HepG2 (cell line): ENCODE measurements around the gene FITM1. TPM values are rescaled to one million over a fixed set of nuclear protein-coding genes. Genes with fewer than 3 reads are reported as not detected.
A peak's percentile ranks its signal among the peaks of the same experiment; 100 is the strongest.

ENCODE experiments used
- ATM ChIP-seq: fragments of 450-650 bp; IDR thresholded peaks from 2 replicates; pipeline ENCODE4 v1.7.1; 2017; ENCODE audit warnings: mild to moderate bottlenecking, borderline replicate concordance
- HIVEP1 ChIP-seq: sonication (generic); formaldehyde crosslinking; IDR thresholded peaks from 2 replicates; pipeline ENCODE4 v1.4.0; 2020; ENCODE audit warnings: mild to moderate bottlenecking, missing genetic modification reagents
- IRX3 ChIP-seq: sonication (generic); formaldehyde crosslinking; IDR thresholded peaks from 2 replicates; pipeline ENCODE4 v1.8.1; 2023; ENCODE audit warnings: mild to moderate bottlenecking, low read depth, missing genetic modification reagents, borderline replicate concordance
- MIER2 ChIP-seq: IDR thresholded peaks from 2 replicates; pipeline ENCODE4 v1.6.1; 2016; ENCODE audit warnings: missing biosample characterization, missing genetic modification reagents
- NFE2L2 ChIP-seq: fragments of 150-350 bp; IDR thresholded peaks from 2 replicates; pipeline ENCODE4 v1.6.1; 2014; ENCODE audit warnings: low read length
- ONECUT2 ChIP-seq: sonication (generic); formaldehyde crosslinking; IDR thresholded peaks from 2 replicates; pipeline ENCODE4 v1.4.0; 2020; ENCODE audit warnings: missing genetic modification reagents
- SNAPC2 ChIP-seq: sonication (generic); formaldehyde crosslinking; IDR thresholded peaks from 2 replicates; pipeline ENCODE4 v1.8.1; 2022; ENCODE audit warnings: mild to moderate bottlenecking, missing genetic modification reagents
- SOX13 ChIP-seq, 3 experiments: fragments of 450-650 bp in 1 of 3; sonication (generic) in 1 of 3; formaldehyde crosslinking in 1 of 3; IDR thresholded peaks in 2 of 3; conservative IDR thresholded peaks in 1 of 3; 2 replicates each; pipeline versions ENCODE4 v1.5.0 to v1.6.1; 2016 to 2020; ENCODE audit warnings: antibody characterized with exemption in 1 of 3, mild to moderate bottlenecking in 1 of 3, missing compliant biosample characterization in 1 of 3, missing genetic modification reagents in 1 of 3, moderate library complexity in 1 of 3
- SOX5 ChIP-seq: IDR thresholded peaks from 2 replicates; pipeline ENCODE4 v1.6.1; 2016; ENCODE audit warnings: borderline replicate concordance
- SRF ChIP-seq: IDR thresholded peaks from 2 replicates; pipeline ENCODE4 v1.6.1; 2011; ENCODE audit warnings: mild to moderate bottlenecking, low read depth, low read length, moderate library complexity
- TEAD3 ChIP-seq: optimal IDR thresholded peaks from 2 replicates; pipeline ENCODE3; 2016; ENCODE audit warnings: borderline replicate concordance
- XBP1 ChIP-seq: sonication (generic); formaldehyde crosslinking; IDR thresholded peaks from 2 replicates; pipeline ENCODE4 v1.5.0; 2020; ENCODE audit warnings: missing genetic modification reagents
- ZFP82 ChIP-seq: sonication (generic); formaldehyde crosslinking; IDR thresholded peaks from 2 replicates; pipeline ENCODE4 v1.5.1; 2020; ENCODE audit warnings: mild to moderate bottlenecking, missing genetic modification reagents, borderline replicate concordance
- ZNF260 ChIP-seq: sonication (generic); formaldehyde crosslinking; IDR thresholded peaks from 2 replicates; pipeline ENCODE4 v1.4.0; 2020; ENCODE audit warnings: missing genetic modification reagents, low read depth, mild to moderate bottlenecking, borderline replicate concordance
- ZNF263 ChIP-seq: sonication (generic); formaldehyde crosslinking; IDR thresholded peaks from 2 replicates; pipeline ENCODE4 v1.4.0; 2020; ENCODE audit warnings: missing genetic modification reagents
- ZNF331 ChIP-seq: sonication (generic); formaldehyde crosslinking; IDR thresholded peaks from 2 replicates; pipeline ENCODE4 v1.4.0; 2020; ENCODE audit warnings: missing genetic modification reagents
- ZNF558 ChIP-seq: sonication (generic); formaldehyde crosslinking; IDR thresholded peaks from 2 replicates; pipeline ENCODE4 v1.9.0; 2022; ENCODE audit warnings: mild to moderate bottlenecking, missing genetic modification reagents, borderline replicate concordance
- ZNF776 ChIP-seq: sonication (generic); formaldehyde crosslinking; IDR thresholded peaks from 2 replicates; pipeline ENCODE4 v1.4.0; 2020; ENCODE audit warnings: mild to moderate bottlenecking, missing genetic modification reagents
- polyA plus RNA-seq, 8 experiments: library from polyadenylated mRNA; depleted of rRNA in 3 of 8; stranded (reverse) in 7 of 8; unstranded in 1 of 8; fragments of >200 nt; fragmentation: Illumina TruSeq in 4 of 8; extraction: Trizol in 4 of 8; gene quantifications; 2 replicates each; pipeline versions ENCODE4 v1.2.1 to v1.2.3, GENCODE V29; 2011 to 2016; ENCODE audit warnings: low read depth in 4 of 8, missing spikeins in 1 of 8, mixed read lengths in 1 of 8; ENCODE audit not compliant: insufficient read depth in 1 of 8
- total RNA-seq, 5 experiments: library from RNA; depleted of rRNA; stranded (reverse); fragments of >200 nt; fragmentation: Illumina TruSeq; extraction: Trizol; gene quantifications; 2 replicates each; pipeline ENCODE4 v1.2.3, GENCODE V29; 2016; ENCODE audit warnings: low read depth in 1 of 5
- TF ChIP-seq, protein P1 (sequence below): sonication (generic); formaldehyde crosslinking; IDR thresholded peaks from 2 replicates; pipeline ENCODE4 v1.8.0; 2022; ENCODE audit warnings: missing genetic modification reagents, mild to moderate bottlenecking, borderline replicate concordance
- TF ChIP-seq, protein P2 (sequence below): sonication (generic); formaldehyde crosslinking; conservative IDR thresholded peaks from 2 replicates; pipeline ENCODE4 v1.4.0; 2020; ENCODE audit warnings: mild to moderate bottlenecking, missing genetic modification reagents, moderate library complexity
- TF ChIP-seq, protein P3 (sequence below): IDR thresholded peaks from 2 replicates; pipeline ENCODE4 v1.6.1; 2016; ENCODE audit warnings: missing compliant biosample characterization, missing genetic modification reagents, borderline replicate concordance
- TF ChIP-seq, protein P4 (sequence below): sonication (generic); formaldehyde crosslinking; IDR thresholded peaks from 2 replicates; pipeline ENCODE4 v1.8.0; 2022; ENCODE audit warnings: mild to moderate bottlenecking, missing genetic modification reagents; ENCODE audit not compliant: insufficient replicate concordance

FITM1 gene
- total and polyA plus RNA-seq, 2 of the 13 experiments (the other 11 are each of a cell fraction or from before 2014, with no cell fraction given), result 2.7 to 5.8 TPM

DNA sequence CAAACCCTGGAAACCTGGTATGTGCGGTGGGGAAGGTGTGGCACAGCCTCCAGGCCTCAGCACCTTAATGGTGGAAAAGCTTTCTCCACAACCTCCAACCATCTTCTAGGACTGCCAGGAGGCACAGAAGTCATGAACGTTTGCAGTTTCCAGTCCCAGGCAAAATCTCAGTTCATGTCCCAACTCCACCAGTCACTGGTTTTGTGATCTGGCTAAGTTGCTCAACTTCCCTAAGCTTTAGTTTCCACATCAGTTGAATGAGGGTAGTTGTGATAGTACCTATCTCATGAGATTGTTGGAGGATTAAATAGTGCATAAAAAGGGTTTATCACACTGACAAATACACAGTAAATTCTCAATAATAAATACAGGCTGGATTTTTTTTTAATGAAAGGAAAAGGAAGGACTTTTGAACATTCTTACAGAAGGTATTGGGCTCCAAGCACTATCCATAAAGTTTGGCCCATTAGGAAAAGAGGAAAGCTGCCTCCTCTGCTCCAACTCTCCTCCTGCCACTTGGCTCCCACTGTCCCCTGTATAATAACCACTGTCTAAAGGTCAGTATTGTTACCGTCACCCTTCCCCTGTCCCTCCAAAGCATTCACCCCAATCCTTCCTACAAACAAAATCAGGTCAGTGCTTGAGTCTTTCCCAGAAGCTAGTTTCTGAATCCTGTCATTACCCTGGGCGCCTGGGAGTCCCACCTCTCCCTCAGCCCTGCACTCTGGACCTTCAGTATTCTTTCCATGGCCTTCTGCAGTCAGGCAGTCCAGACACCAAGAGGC, 30.1 kb upstream of the FITM1 start (continued):
- TF ChIP-seq ONECUT2 (no peak), NFE2L2 (no peak), ZNF260 (CRISPR knock-in tag) (no peak), IRX3 (CRISPR knock-in tag) (no peak), SNAPC2 (no peak), ZFP82 (no peak), SRF (no peak), ZNF558 (no peak), ZNF331 (CRISPR knock-in tag) (0 out of 2 replicates have a peak, but pooled peaks have one; percentile 33), ZNF263 (CRISPR knock-in tag) (no peak), ATM (no peak), SOX13 (IDR thresholded peaks at IDR 0.05) (no peak), SOX13 (CRISPR knock-in tag; conservative IDR thresholded peaks at IDR 0.05 in 1 of 2, IDR thresholded peaks at IDR 0.05 in 1 of 2) (no peak), TEAD3 (peak; percentile 17), MIER2 (CRISPR knock-in tag) (no peak), HIVEP1 (CRISPR knock-in tag) (0 out of 2 replicates have a peak, but pooled peaks have one; percentile 58), SOX5 (CRISPR knock-in tag) (no peak), ZNF776 (0 out of 2 replicates have a peak, but pooled peaks have one; percentile 31), XBP1 (CRISPR knock-in tag) (no peak)
- TF ChIP-seq, protein P1, sequence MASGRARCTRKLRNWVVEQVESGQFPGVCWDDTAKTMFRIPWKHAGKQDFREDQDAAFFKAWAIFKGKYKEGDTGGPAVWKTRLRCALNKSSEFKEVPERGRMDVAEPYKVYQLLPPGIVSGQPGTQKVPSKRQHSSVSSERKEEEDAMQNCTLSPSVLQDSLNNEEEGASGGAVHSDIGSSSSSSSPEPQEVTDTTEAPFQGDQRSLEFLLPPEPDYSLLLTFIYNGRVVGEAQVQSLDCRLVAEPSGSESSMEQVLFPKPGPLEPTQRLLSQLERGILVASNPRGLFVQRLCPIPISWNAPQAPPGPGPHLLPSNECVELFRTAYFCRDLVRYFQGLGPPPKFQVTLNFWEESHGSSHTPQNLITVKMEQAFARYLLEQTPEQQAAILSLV (CRISPR knock-in tag), result no peak
- TF ChIP-seq, protein P2, sequence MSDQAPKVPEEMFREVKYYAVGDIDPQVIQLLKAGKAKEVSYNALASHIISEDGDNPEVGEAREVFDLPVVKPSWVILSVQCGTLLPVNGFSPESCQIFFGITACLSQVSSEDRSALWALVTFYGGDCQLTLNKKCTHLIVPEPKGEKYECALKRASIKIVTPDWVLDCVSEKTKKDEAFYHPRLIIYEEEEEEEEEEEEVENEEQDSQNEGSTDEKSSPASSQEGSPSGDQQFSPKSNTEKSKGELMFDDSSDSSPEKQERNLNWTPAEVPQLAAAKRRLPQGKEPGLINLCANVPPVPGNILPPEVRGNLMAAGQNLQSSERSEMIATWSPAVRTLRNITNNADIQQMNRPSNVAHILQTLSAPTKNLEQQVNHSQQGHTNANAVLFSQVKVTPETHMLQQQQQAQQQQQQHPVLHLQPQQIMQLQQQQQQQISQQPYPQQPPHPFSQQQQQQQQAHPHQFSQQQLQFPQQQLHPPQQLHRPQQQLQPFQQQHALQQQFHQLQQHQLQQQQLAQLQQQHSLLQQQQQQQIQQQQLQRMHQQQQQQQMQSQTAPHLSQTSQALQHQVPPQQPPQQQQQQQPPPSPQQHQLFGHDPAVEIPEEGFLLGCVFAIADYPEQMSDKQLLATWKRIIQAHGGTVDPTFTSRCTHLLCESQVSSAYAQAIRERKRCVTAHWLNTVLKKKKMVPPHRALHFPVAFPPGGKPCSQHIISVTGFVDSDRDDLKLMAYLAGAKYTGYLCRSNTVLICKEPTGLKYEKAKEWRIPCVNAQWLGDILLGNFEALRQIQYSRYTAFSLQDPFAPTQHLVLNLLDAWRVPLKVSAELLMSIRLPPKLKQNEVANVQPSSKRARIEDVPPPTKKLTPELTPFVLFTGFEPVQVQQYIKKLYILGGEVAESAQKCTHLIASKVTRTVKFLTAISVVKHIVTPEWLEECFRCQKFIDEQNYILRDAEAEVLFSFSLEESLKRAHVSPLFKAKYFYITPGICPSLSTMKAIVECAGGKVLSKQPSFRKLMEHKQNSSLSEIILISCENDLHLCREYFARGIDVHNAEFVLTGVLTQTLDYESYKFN (CRISPR knock-in tag), result peak; percentile 44; the same call in 1 of the 2 replicates
- TF ChIP-seq, protein P3, sequence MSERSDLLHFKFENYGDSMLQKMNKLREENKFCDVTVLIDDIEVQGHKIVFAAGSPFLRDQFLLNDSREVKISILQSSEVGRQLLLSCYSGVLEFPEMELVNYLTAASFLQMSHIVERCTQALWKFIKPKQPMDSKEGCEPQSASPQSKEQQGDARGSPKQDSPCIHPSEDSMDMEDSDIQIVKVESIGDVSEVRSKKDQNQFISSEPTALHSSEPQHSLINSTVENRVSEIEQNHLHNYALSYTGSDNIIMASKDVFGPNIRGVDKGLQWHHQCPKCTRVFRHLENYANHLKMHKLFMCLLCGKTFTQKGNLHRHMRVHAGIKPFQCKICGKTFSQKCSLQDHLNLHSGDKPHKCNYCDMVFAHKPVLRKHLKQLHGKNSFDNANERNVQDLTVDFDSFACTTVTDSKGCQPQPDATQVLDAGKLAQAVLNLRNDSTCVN (CRISPR knock-in tag), result no peak
- TF ChIP-seq, protein P4, sequence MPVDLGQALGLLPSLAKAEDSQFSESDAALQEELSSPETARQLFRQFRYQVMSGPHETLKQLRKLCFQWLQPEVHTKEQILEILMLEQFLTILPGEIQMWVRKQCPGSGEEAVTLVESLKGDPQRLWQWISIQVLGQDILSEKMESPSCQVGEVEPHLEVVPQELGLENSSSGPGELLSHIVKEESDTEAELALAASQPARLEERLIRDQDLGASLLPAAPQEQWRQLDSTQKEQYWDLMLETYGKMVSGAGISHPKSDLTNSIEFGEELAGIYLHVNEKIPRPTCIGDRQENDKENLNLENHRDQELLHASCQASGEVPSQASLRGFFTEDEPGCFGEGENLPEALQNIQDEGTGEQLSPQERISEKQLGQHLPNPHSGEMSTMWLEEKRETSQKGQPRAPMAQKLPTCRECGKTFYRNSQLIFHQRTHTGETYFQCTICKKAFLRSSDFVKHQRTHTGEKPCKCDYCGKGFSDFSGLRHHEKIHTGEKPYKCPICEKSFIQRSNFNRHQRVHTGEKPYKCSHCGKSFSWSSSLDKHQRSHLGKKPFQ, result no peak
- TF ChIP-seq, all 625 proteins: peak for 32
